ENCODE results near the gene IDUA. TPM values are rescaled to one million over a fixed set of nuclear protein-coding genes. Genes with fewer than 3 reads are reported as not detected.

Gene IDUA
- polyA plus RNA-seq, 1 donor (not counting 4 experiments of a cell fraction or from before 2014, with no cell fraction given): 1.2 TPM

DNA sequence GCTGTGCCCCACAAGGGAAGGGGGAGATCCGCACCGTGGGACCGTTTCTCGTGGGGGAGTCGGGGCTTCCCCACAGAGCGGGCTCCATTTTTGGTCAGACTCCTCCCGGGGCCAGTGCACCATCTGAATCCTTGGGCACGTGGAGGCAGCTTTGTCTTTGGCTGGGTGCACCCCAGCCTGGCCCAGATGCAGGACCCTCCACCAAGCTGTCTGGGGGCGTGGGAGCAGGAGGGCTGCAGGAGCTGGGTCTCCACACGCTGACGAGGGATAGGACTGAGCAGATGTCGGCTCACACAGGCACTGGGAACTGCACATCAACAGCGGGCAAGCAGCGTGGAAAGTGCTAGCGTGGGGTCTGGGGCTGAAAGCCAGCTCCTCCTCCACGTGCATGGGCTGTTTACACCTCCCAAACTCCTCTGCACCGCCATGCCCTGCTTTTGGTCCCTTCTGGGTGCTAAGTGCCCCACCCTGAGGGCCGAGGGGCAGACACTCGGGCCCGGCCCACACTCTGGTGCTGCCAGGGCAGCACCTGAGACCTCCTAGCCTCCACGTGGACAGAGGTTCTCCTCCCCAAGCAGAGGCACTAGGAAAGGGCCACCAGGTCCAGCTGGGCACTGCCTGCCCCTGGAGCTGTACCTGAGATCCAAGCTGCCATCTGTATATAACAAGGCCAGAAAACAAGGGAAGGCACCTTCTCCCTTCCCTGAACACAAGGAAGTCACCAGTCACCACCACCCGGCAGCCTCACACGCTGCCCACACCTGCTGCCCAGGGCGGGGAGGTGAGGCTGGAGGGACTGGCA is 27.3 kb upstream of the IDUA start:
- DNase-seq (ENCODE audit: low read depth, low spot score) (no peak), FAIRE-seq (no peak)
- Histone ChIP-seq H3K27me3 (ENCODE audit: control insufficient read depth, extremely low read depth, insufficient read depth, low read length) (no peaks in the 10 kb centered on the region), H3K4me3 (ENCODE audit: control insufficient read depth in 2 of 3, extremely low read depth in 1 of 3, insufficient read depth in 2 of 3, low read depth in 1 of 3, low read length in 3 of 3) (no peak overlapping the region), H3K9ac (ENCODE audit: control insufficient read depth, extremely low read depth, insufficient read depth, low read length) (no peak overlapping the region), H3K9me1 (ENCODE audit: control insufficient read depth, extremely low read depth, insufficient read depth, low read length) (peaks cover 3% of the 10 kb centered on the region), H4K20me1 (ENCODE audit: control insufficient read depth, extremely low read depth, insufficient read depth, low read length) (peaks cover 6% of the 10 kb centered on the region), H3K4me2 (ENCODE audit: control insufficient read depth, extremely low read depth, insufficient read depth, low read depth, low read length) (no peak overlapping the region), H3K36me3 (ENCODE audit: control insufficient read depth in 2 of 2, extremely low read depth in 1 of 2, insufficient read depth in 2 of 2, low read length in 2 of 2) (peaks cover 0 to 10% of the 10 kb centered on the region in 2 experiments), H3K27ac (ENCODE audit: control insufficient read depth, insufficient read depth, low read length) (no peak overlapping the region), H3K4me1 (ENCODE audit: control insufficient read depth, extremely low read depth, insufficient read depth, low read length) (peaks cover 7% of the 10 kb centered on the region), H3K79me2 (ENCODE audit: control insufficient read depth, insufficient read depth, low read length) (no peaks in the 10 kb centered on the region), H3K9me3 (ENCODE audit: control insufficient read depth, low read depth, low read length) (no peaks in the 10 kb centered on the region), H2AFZ (ENCODE audit: control insufficient read depth, low read length) (no peak overlapping the region)
- no peak for TF ChIP-seq EZH2 (IDR thresholded peaks at IDR 0.05; ENCODE audit: low read length)
- TF ChIP-seq, protein P1, sequence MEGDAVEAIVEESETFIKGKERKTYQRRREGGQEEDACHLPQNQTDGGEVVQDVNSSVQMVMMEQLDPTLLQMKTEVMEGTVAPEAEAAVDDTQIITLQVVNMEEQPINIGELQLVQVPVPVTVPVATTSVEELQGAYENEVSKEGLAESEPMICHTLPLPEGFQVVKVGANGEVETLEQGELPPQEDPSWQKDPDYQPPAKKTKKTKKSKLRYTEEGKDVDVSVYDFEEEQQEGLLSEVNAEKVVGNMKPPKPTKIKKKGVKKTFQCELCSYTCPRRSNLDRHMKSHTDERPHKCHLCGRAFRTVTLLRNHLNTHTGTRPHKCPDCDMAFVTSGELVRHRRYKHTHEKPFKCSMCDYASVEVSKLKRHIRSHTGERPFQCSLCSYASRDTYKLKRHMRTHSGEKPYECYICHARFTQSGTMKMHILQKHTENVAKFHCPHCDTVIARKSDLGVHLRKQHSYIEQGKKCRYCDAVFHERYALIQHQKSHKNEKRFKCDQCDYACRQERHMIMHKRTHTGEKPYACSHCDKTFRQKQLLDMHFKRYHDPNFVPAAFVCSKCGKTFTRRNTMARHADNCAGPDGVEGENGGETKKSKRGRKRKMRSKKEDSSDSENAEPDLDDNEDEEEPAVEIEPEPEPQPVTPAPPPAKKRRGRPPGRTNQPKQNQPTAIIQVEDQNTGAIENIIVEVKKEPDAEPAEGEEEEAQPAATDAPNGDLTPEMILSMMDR (optimal IDR thresholded peaks at IDR 0.05 in 1 of 3, IDR thresholded peaks at IDR 0.05 in 1 of 3, conservative IDR thresholded peaks at IDR 0.05 in 1 of 3; ENCODE audit: extremely low read depth in 1 of 3, insufficient read depth in 2 of 3, low read length in 3 of 3): no peak
- dilution Hi-C loops (cut with MboI; ENCODE audit: extremely low pct_ligation_motif_present, low sequenced_read_pairs): no loop called here

DNA sequence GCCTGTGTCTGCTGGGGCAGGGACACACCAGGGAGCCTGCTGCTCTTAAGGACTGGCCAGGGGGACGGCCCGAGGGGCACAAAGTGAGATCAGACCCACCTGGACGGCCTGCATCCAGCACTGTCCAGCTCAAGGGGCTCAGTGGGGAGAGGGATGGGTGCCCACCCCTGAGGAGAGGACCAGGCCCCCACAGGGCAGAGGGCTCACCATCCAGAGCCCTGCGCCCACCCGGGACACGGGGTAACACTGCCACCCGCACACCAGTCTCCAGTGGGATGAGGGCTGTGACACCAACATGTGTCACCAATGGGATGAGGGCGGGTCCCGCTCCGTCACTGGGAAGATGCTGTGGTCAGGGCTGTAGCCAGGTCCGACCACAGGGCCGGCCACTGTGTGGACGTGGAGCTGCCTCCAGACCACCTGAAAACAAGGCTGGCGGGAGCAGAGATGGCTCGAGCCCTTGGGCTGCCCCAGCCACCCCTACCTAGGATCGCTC is 26.7 kb upstream of the IDUA start:
- no peak overlapping the region for H3K9ac ChIP-seq (ENCODE audit: control insufficient read depth, extremely low read depth, insufficient read depth, low read length)
- no peak overlapping the region for H2AFZ ChIP-seq (ENCODE audit: control insufficient read depth, low read length)
- dilution Hi-C loops (cut with MboI; ENCODE audit: extremely low pct_ligation_motif_present, low sequenced_read_pairs): no loop called here
- no peaks in the 10 kb centered on the region for H3K27me3 ChIP-seq (ENCODE audit: control insufficient read depth, extremely low read depth, insufficient read depth, low read length)
- no peak overlapping the region for H3K27ac ChIP-seq (ENCODE audit: control insufficient read depth, insufficient read depth, low read length)
- peaks cover 6% of the 10 kb centered on the region for H4K20me1 ChIP-seq (ENCODE audit: control insufficient read depth, extremely low read depth, insufficient read depth, low read length)
- H3K4me2 ChIP-seq (ENCODE audit: control insufficient read depth, extremely low read depth, insufficient read depth, low read depth, low read length): no peak overlapping the region
- TF ChIP-seq EZH2 (IDR thresholded peaks at IDR 0.05; ENCODE audit: low read length): no peak
- TF ChIP-seq, protein P1 (optimal IDR thresholded peaks at IDR 0.05 in 1 of 3, IDR thresholded peaks at IDR 0.05 in 1 of 3, conservative IDR thresholded peaks at IDR 0.05 in 1 of 3; ENCODE audit: extremely low read depth in 1 of 3, insufficient read depth in 2 of 3, low read length in 3 of 3): no peak
- peaks cover 7% of the 10 kb centered on the region for H3K4me1 ChIP-seq (ENCODE audit: control insufficient read depth, extremely low read depth, insufficient read depth, low read length)
- H3K4me3 ChIP-seq (ENCODE audit: control insufficient read depth in 2 of 3, extremely low read depth in 1 of 3, insufficient read depth in 2 of 3, low read depth in 1 of 3, low read length in 3 of 3): no peak overlapping the region
- peaks cover 1 to 16% of the 10 kb centered on the region in 2 experiments for H3K36me3 ChIP-seq (ENCODE audit: control insufficient read depth in 2 of 2, extremely low read depth in 1 of 2, insufficient read depth in 2 of 2, low read length in 2 of 2)
- H3K9me1 ChIP-seq (ENCODE audit: control insufficient read depth, extremely low read depth, insufficient read depth, low read length): peaks cover 3% of the 10 kb centered on the region
- no peaks in the 10 kb centered on the region for H3K79me2 ChIP-seq (ENCODE audit: control insufficient read depth, insufficient read depth, low read length)
- no peaks in the 10 kb centered on the region for H3K9me3 ChIP-seq (ENCODE audit: control insufficient read depth, low read depth, low read length)
- FAIRE-seq (no peak), DNase-seq (ENCODE audit: low read depth, low spot score) (no peak)
